Thoracic aorta (tissue), 2 donors: ENCODE results near the gene RNF223. TPM values are rescaled to one million over a fixed set of nuclear protein-coding genes. Genes with fewer than 3 reads are reported as not detected.

ENCODE experiments used
- ATAC-seq: fragments of 150-250 bp; one replicate; pipeline ENCODE4 v1.8.0; 2017; ENCODE audit warnings: low read depth; ENCODE audit not compliant: insufficient number of reproducible peaks, low FRiP score
- DNase-seq: peaks from one replicate; pipeline ENCODE4 v3.0.0-alpha.2; 2020; ENCODE audit warnings: low spot score
- H3K27ac ChIP-seq, 2 donors: fragments of 200-600 bp; sonication (generic); 1 replicate in 1 of 2; 2 replicates in 1 of 2; pipeline ENCODE4 v1.5.1; 2016; ENCODE audit warnings: mild to moderate bottlenecking in 2 of 2, moderate library complexity in 2 of 2
- H3K27me3 ChIP-seq: fragments of 200-600 bp; sonication (generic); replicated peaks from 2 replicates; pipeline ENCODE4 v1.6.0; 2016; ENCODE audit warnings: mild to moderate bottlenecking; ENCODE audit not compliant: insufficient read depth
- H3K36me3 ChIP-seq: fragments of 200-600 bp; sonication (generic); one replicate; pipeline ENCODE4 v1.5.1; 2016
- H3K4me1 ChIP-seq, 2 donors: fragments of 200-600 bp; sonication (generic); 1 replicate in 1 of 2; 2 replicates in 1 of 2; pipeline versions ENCODE4 v1.5.1 to v1.6.0; 2016; ENCODE audit warnings: low read depth in 2 of 2, mild to moderate bottlenecking in 1 of 2; ENCODE audit not compliant: control insufficient read depth in 1 of 2
- H3K4me3 ChIP-seq: fragments of 200-600 bp; sonication (generic); 2 replicates; pipeline ENCODE4 v1.5.1; 2016; ENCODE audit warnings: mild to moderate bottlenecking
- H3K9me3 ChIP-seq: fragments of 200-600 bp; sonication (generic); 2 replicates; pipeline ENCODE4 v1.5.1; 2016
- total RNA-seq, 2 donors: library from RNA; depleted of rRNA; stranded (reverse); fragments of >200 nt; gene quantifications; one replicate each; pipeline versions ENCODE4 v1.1.0 to v1.2.3, GENCODE V29; 2016
- TF ChIP-seq, protein P1 (sequence below): fragments of 200-600 bp; sonication (generic); IDR thresholded peaks from one replicate; pipeline ENCODE4 v1.5.1; 2019; ENCODE audit warnings: antibody characterized with exemption

RNF223 gene
- total RNA-seq, 2 donors from 2014 or later: 0.71 TPM; not detected in 1

- Histone ChIP-seq H3K9me3 (no peaks in the 10 kb centered on the region), H3K27me3 (no peaks in the 10 kb centered on the region), H3K4me1 (peaks cover 8 to 13% of the 10 kb centered on the region in 2 donors), H3K27ac (no peak overlapping the region), H3K36me3 (no peaks in the 10 kb centered on the region), H3K4me3 (no peak overlapping the region)
- DNase-seq (no peak), ATAC-seq (no peak)
- TF ChIP-seq, protein P1, sequence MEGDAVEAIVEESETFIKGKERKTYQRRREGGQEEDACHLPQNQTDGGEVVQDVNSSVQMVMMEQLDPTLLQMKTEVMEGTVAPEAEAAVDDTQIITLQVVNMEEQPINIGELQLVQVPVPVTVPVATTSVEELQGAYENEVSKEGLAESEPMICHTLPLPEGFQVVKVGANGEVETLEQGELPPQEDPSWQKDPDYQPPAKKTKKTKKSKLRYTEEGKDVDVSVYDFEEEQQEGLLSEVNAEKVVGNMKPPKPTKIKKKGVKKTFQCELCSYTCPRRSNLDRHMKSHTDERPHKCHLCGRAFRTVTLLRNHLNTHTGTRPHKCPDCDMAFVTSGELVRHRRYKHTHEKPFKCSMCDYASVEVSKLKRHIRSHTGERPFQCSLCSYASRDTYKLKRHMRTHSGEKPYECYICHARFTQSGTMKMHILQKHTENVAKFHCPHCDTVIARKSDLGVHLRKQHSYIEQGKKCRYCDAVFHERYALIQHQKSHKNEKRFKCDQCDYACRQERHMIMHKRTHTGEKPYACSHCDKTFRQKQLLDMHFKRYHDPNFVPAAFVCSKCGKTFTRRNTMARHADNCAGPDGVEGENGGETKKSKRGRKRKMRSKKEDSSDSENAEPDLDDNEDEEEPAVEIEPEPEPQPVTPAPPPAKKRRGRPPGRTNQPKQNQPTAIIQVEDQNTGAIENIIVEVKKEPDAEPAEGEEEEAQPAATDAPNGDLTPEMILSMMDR: no peak
Observed at GRCh38 chr1:1118011-1118875, 44.1 kb upstream of the RNF223 start.

- ATAC-seq: no peak
- peaks cover 7 to 12% of the 10 kb centered on the region in 2 donors for H3K4me1 ChIP-seq
- no peak for DNase-seq
- H3K9me3 ChIP-seq: no peaks in the 10 kb centered on the region
- no peaks in the 10 kb centered on the region for H3K36me3 ChIP-seq
- H3K4me3 ChIP-seq: no peak overlapping the region
- TF ChIP-seq, protein P1: no peak
- no peaks in the 10 kb centered on the region for H3K27me3 ChIP-seq
- H3K27ac ChIP-seq: no peak overlapping the region
Observed at GRCh38 chr1:1117469-1117831, 43.3 kb upstream of the RNF223 start.

DNA sequence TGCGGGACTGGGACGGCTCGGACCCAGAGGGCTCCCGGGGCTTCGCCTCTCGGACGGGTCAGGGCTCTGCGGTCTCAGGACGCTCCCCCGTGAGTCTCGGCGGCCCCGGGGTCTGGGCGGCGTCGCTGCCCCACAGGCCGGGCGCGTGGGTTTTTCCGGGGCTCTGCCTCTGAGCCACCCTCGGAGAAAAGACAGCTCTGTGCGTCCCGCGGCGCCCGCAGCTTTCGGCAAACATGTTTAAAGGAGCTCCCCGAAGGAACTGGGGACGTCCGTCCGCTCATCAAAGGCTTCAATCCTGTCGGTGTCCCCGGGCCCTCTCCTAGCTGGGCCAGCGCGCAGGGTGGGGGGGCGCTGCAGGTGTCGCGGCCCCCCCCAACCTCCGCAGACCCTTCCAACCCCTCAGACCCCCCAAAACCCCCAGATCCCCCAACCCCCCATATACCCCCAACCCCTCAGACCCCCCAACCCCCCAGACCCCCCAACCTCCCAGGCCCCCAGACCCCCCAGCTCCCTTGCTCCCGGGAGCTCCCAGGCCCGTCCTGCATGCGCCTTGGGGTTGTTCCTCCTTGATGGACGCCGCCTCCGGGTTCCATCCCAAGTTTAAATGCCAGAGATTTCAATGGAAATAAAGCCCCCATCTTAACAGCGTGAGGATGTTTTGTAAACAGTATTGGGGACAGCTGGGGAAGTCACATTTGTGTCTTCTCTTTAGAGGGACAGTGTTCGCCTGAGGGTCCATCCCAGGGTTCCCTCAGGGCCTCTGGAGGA is 42.8 kb upstream of the RNF223 start:
- H3K4me1 ChIP-seq: peaks cover 5 to 6% of the 10 kb centered on the region in 2 donors
- ATAC-seq (no peak), DNase-seq (no peak)
- no peaks in the 10 kb centered on the region for H3K9me3 ChIP-seq
- no peaks in the 10 kb centered on the region for H3K27me3 ChIP-seq
- H3K36me3 ChIP-seq: no peaks in the 10 kb centered on the region
- TF ChIP-seq, protein P1: no peak
- peak overlapping the region; percentile 99 for H3K4me3 ChIP-seq
- H3K27ac ChIP-seq: no peak overlapping the region

- ATAC-seq (peak; percentile 96), DNase-seq (peak; percentile 95)
- Histone ChIP-seq H3K27me3 (no peaks in the 10 kb centered on the region), H3K27ac (peak within 1 kb of the TSS; percentile 49 to 65), H3K4me3 (peak within 1 kb of the TSS; percentile 99), H3K9me3 (no peaks in the 10 kb centered on the region), H3K4me1 (peaks cover 5 to 6% of the 10 kb centered on the region in 2 donors), H3K36me3 (no peaks in the 10 kb centered on the region)
- TF ChIP-seq, protein P1: no peak
Observed at GRCh38 chr1:1115786-1116700, 41.9 kb upstream of the RNF223 start, which contains the start of gene C1orf159. Gene C1orf159 (minus strand): TSS chr1:1116089. CDS start chr1:1091543, 24,546 bp downstream.
